Measurements from ENCODE around the gene MAD1L1.
A peak's percentile ranks its signal among the peaks of the same experiment; 100 is the strongest.
"Not testable (repeated sequence)": the region's sequence is repeated elsewhere in the genome, so short reads cannot be mapped to it uniquely, and the experiment has no call there.

MAD1L1 gene

DNA sequence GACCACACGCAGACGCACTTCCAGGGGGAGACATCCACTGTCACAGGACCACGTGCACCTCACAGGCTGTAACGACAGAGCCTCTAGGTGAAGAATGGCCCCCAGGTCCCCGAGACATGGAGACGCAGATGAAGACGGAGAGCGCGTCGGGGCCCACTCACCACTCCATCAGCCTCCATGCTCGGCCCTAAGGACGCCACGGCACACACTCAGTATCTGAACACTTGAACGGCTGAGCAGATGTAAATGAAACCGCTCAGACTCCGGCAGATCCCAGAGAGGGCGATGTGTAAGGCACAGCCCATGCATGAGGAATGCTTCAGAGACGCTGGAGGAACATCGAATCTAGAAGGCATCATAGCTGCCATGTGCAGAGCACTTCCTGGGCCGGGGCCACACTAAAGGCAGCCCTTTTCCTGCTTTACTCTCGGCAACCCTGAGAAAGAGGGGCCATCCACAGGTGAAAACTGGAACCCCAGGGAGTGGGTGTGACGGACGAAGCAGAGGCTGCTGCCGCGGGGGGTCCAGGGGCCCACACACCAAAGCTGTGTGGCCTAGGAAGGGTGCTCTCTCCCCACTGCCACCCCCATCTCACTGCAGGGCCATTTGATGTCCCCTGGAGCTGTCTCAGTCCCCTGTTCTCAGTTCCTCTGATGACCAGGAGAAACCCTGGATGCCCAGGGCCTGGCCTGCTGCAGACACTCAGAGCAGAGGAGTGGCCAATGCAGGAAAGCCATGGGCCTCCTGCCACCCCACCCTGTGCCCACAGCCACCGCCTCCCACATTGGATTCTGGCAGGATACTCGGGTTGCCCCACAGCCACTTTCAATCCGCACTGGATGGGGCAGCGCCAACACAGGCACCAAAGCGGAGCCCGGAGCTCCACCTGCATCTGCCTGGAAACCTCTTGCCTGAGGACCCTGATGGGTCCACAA, 253.8 kb downstream of the MAD1L1 start:
- no peak overlapping the region for H4K91ac ChIP-seq (ENCODE audit: low read length)
- H3K79me1 ChIP-seq (replicated peaks; ENCODE audit: low read length, poor library complexity, severe bottlenecking), result peaks cover 2% of the 10 kb centered on the region
- no peak overlapping the region for H2AFZ ChIP-seq (ENCODE audit: low read depth, low read length)
- WGBS, result 95% methylated on average over 31 of the region's 31 CpGs
- H3K9ac ChIP-seq (ENCODE audit: low read length), result no peak overlapping the region
- no peak overlapping the region for H3K4me2 ChIP-seq (ENCODE audit: low read length, poor library complexity, severe bottlenecking)
- peak overlapping the region; percentile 12 for H2BK5ac ChIP-seq (ENCODE audit: low read depth, low read length, poor library complexity, severe bottlenecking)
- H2AK5ac ChIP-seq (ENCODE audit: low read length, severe bottlenecking), result no peak overlapping the region
- H3K4ac ChIP-seq (ENCODE audit: low read depth in 1 of 2, low read length in 2 of 2), result no peak overlapping the region
- H3K18ac ChIP-seq (ENCODE audit: low read depth in 1 of 2, low read length in 2 of 2), result no peak overlapping the region
- H2BK120ac ChIP-seq (ENCODE audit: low read depth, low read length), result no peak overlapping the region
- no peak for DNase-seq
- H4K8ac ChIP-seq (ENCODE audit: low read length), result no peak overlapping the region
- no peaks in the 10 kb centered on the region for H3K9me3 ChIP-seq (ENCODE audit: control insufficient read depth, low read length)
- H3K27ac ChIP-seq (ENCODE audit: low read length, poor library complexity, severe bottlenecking), result no peak overlapping the region
- H2BK15ac ChIP-seq (ENCODE audit: low read depth, poor library complexity, severe bottlenecking), result no peak overlapping the region
- no peak overlapping the region for H3K23ac ChIP-seq (ENCODE audit: low read length in 2 of 2)
- no peaks in the 10 kb centered on the region for H3K27me3 ChIP-seq (ENCODE audit: control insufficient read depth in 1 of 2, insufficient read depth in 1 of 2, low read length in 2 of 2)
- no peak overlapping the region for H2BK12ac ChIP-seq (ENCODE audit: low read length in 2 of 2)
- H3K14ac ChIP-seq (ENCODE audit: low read length in 2 of 2), result no peak overlapping the region
- H3K36me3 ChIP-seq (ENCODE audit: control insufficient read depth in 1 of 2, insufficient read depth in 2 of 2, low read depth in 1 of 2, low read length in 2 of 2), result peaks cover 19 to 49% of the 10 kb centered on the region in 2 experiments
- H3K4me3 ChIP-seq (ENCODE audit: insufficient read depth in 1 of 2, low read depth in 1 of 2, low read length in 2 of 2), result no peak overlapping the region
- peaks cover 2% of the 10 kb centered on the region for H3K4me1 ChIP-seq (ENCODE audit: control insufficient read depth, insufficient read depth, low read depth, low read length)

DNA sequence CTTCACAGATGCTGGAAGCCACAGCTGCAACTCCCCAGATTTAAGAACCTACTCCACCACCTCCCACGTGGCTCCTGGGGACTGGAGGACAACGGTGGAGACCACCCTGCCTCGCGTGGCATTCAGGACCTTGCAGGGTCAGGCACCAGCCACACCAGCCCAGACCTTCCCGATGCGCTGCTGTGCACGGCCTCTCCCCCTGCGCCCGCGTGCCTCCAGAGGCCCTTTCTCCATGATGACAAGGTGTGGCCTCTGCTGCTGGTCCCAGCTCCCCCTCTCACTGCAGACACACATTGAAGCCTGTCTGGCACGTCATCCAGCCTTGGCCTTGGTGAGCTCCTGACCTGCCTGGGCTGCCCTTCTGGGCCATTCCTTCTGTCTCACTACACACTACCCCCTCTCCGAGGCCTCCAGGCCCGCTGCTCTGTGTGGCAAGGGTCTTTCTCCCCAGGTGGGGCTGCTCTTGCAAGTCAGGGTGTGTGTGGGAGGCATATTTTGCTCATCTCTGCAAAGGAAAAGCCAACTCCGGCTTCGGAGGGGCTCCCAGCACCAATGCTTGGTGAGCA, 254.8 kb downstream of the MAD1L1 start:
- Histone ChIP-seq H2BK5ac (ENCODE audit: low read depth, low read length, poor library complexity, severe bottlenecking) (no peak overlapping the region), H4K8ac (ENCODE audit: low read length) (no peak overlapping the region), H2BK120ac (ENCODE audit: low read depth, low read length) (no peak overlapping the region), H2AFZ (ENCODE audit: low read depth, low read length) (no peak overlapping the region), H3K27ac (ENCODE audit: low read length, poor library complexity, severe bottlenecking) (no peak overlapping the region), H3K4me1 (ENCODE audit: control insufficient read depth, insufficient read depth, low read depth, low read length) (peaks cover 2% of the 10 kb centered on the region), H3K23ac (ENCODE audit: low read length in 2 of 2) (no peak overlapping the region), H3K9ac (ENCODE audit: low read length) (no peak overlapping the region), H3K79me1 (replicated peaks; ENCODE audit: low read length, poor library complexity, severe bottlenecking) (peaks cover 2% of the 10 kb centered on the region), H2BK12ac (ENCODE audit: low read length in 2 of 2) (no peak overlapping the region), H3K4me3 (ENCODE audit: insufficient read depth in 1 of 2, low read depth in 1 of 2, low read length in 2 of 2) (no peak overlapping the region), H2AK5ac (ENCODE audit: low read length, severe bottlenecking) (no peak overlapping the region), H3K4me2 (ENCODE audit: low read length, poor library complexity, severe bottlenecking) (no peak overlapping the region), H3K9me3 (ENCODE audit: control insufficient read depth, low read length) (no peaks in the 10 kb centered on the region), H3K18ac (ENCODE audit: low read depth in 1 of 2, low read length in 2 of 2) (no peak overlapping the region), H4K91ac (ENCODE audit: low read length) (no peak overlapping the region), H3K4ac (ENCODE audit: low read depth in 1 of 2, low read length in 2 of 2) (no peak overlapping the region), H2BK15ac (ENCODE audit: low read depth, poor library complexity, severe bottlenecking) (no peak overlapping the region), H3K14ac (ENCODE audit: low read length in 2 of 2) (no peak overlapping the region), H3K36me3 (ENCODE audit: control insufficient read depth in 1 of 2, insufficient read depth in 2 of 2, low read depth in 1 of 2, low read length in 2 of 2) (peaks cover 20 to 58% of the 10 kb centered on the region in 2 experiments), H3K27me3 (ENCODE audit: control insufficient read depth in 1 of 2, insufficient read depth in 1 of 2, low read length in 2 of 2) (no peaks in the 10 kb centered on the region)
- no peak for DNase-seq
- WGBS, result 88% methylated on average over 13 of the region's 15 CpGs

DNA sequence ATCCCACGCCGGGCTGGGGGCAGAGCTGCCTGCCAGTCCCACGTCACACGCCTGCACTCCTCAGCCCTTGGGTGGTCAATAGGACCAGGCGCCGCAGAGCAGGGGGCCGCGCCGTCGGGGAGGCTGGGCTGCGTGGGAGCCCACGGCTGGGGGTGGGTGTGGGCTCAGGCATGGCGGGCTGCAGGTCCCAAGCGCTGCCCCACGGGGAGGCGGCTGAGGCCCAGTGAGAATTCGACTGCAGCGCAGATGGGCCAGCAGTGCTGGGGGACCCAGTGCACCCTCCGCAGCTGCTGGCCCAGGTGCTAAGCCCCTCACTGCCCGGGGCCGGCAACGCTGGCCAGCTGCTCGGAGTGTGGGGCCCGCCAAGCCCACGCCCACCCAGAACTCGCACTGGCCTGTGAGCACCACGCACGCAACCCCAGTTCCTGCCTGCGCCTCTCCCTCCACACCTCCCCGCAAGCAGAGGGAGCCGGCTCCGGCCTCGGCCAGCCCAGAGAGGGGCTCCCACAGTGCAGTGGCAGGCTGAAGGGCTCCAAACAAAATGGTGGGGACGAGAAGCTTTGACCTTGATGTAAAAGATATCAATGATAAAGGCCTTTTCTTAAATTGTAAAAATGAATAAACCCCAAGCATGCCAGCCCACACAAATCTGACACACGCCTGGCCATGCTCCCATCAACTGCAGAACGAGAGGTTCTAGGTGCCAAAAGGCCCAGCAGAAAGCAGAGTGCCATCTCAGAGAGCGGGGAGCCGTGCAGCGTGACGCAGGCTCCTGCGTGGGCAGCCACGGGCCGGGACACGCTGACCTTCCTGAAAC, 255.5 kb downstream of the MAD1L1 start:
- no peaks in the 10 kb centered on the region for H3K27me3 ChIP-seq (ENCODE audit: control insufficient read depth in 1 of 2, insufficient read depth in 1 of 2, low read length in 2 of 2)
- H4K8ac ChIP-seq (ENCODE audit: low read length), result no peak overlapping the region
- no peak overlapping the region for H3K4ac ChIP-seq (ENCODE audit: low read depth in 1 of 2, low read length in 2 of 2)
- H3K36me3 ChIP-seq (ENCODE audit: control insufficient read depth in 1 of 2, insufficient read depth in 2 of 2, low read depth in 1 of 2, low read length in 2 of 2), result peaks cover 22 to 60% of the 10 kb centered on the region in 2 experiments
- H3K4me3 ChIP-seq (ENCODE audit: insufficient read depth in 1 of 2, low read depth in 1 of 2, low read length in 2 of 2), result no peak overlapping the region
- H3K4me2 ChIP-seq (ENCODE audit: low read length, poor library complexity, severe bottlenecking), result no peak overlapping the region
- H3K14ac ChIP-seq (ENCODE audit: low read length in 2 of 2), result no peak overlapping the region
- no peak overlapping the region for H3K18ac ChIP-seq (ENCODE audit: low read depth in 1 of 2, low read length in 2 of 2)
- H2BK120ac ChIP-seq (ENCODE audit: low read depth, low read length), result no peak overlapping the region
- DNase-seq, result no peak
- no peak overlapping the region for H2BK15ac ChIP-seq (ENCODE audit: low read depth, poor library complexity, severe bottlenecking)
- H3K27ac ChIP-seq (ENCODE audit: low read length, poor library complexity, severe bottlenecking), result no peak overlapping the region
- no peak overlapping the region for H2BK12ac ChIP-seq (ENCODE audit: low read length in 2 of 2)
- H3K23ac ChIP-seq (ENCODE audit: low read length in 2 of 2), result no peak overlapping the region
- H3K79me1 ChIP-seq (replicated peaks; ENCODE audit: low read length, poor library complexity, severe bottlenecking), result peaks cover 2% of the 10 kb centered on the region
- H2BK5ac ChIP-seq (ENCODE audit: low read depth, low read length, poor library complexity, severe bottlenecking), result no peak overlapping the region
- no peak overlapping the region for H2AK5ac ChIP-seq (ENCODE audit: low read length, severe bottlenecking)
- H4K91ac ChIP-seq (ENCODE audit: low read length), result no peak overlapping the region
- peaks cover 2% of the 10 kb centered on the region for H3K4me1 ChIP-seq (ENCODE audit: control insufficient read depth, insufficient read depth, low read depth, low read length)
- no peaks in the 10 kb centered on the region for H3K9me3 ChIP-seq (ENCODE audit: control insufficient read depth, low read length)
- H3K9ac ChIP-seq (ENCODE audit: low read length), result no peak overlapping the region
- 92% methylated on average over 43 of the region's 44 CpGs for WGBS
- no peak overlapping the region for H2AFZ ChIP-seq (ENCODE audit: low read depth, low read length)

DNA sequence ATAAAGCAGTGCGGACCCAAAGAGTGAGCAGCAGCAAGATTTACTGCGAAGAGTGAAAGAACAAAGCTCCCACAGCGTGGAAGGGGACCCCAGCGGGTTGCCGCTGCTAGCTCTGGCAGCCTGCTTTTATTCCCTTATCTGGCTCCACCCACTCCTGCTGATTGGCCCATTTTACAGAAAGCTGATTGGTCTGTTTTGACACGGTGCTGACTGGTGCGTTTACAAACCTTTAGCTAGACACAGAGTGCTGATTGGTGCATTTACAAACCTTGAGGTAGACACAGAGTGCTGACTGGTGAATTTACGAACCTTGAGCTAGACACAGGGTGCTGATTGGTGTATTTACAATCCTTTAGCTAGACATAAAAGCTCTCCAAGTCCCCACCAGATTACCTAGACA, 256.2 kb downstream of the MAD1L1 start:
- 96% methylated on average over 8 of the region's 8 CpGs for WGBS
- H3K36me3 ChIP-seq (ENCODE audit: control insufficient read depth in 1 of 2, insufficient read depth in 2 of 2, low read depth in 1 of 2, low read length in 2 of 2), result peaks cover 22 to 60% of the 10 kb centered on the region in 2 experiments
- H3K27ac ChIP-seq (ENCODE audit: low read length, poor library complexity, severe bottlenecking); H2AFZ ChIP-seq (ENCODE audit: low read depth, low read length); H3K27me3 ChIP-seq (ENCODE audit: control insufficient read depth in 1 of 2, insufficient read depth in 1 of 2, low read length in 2 of 2); H2AK5ac ChIP-seq (ENCODE audit: low read length, severe bottlenecking); H3K18ac ChIP-seq (ENCODE audit: low read depth in 1 of 2, low read length in 2 of 2); H2BK120ac ChIP-seq (ENCODE audit: low read depth, low read length); H3K4ac ChIP-seq (ENCODE audit: low read depth in 1 of 2, low read length in 2 of 2); H4K8ac ChIP-seq (ENCODE audit: low read length); H2BK15ac ChIP-seq (ENCODE audit: low read depth, poor library complexity, severe bottlenecking); H3K4me1 ChIP-seq (ENCODE audit: control insufficient read depth, insufficient read depth, low read depth, low read length); H3K4me3 ChIP-seq (ENCODE audit: insufficient read depth in 1 of 2, low read depth in 1 of 2, low read length in 2 of 2); H3K14ac ChIP-seq (ENCODE audit: low read length in 2 of 2); H4K91ac ChIP-seq (ENCODE audit: low read length); H3K4me2 ChIP-seq (ENCODE audit: low read length, poor library complexity, severe bottlenecking); H2BK5ac ChIP-seq (ENCODE audit: low read depth, low read length, poor library complexity, severe bottlenecking); H3K9me3 ChIP-seq (ENCODE audit: control insufficient read depth, low read length); DNase-seq; H3K23ac ChIP-seq (ENCODE audit: low read length in 2 of 2); H3K9ac ChIP-seq (ENCODE audit: low read length); H3K79me1 ChIP-seq (replicated peaks; ENCODE audit: low read length, poor library complexity, severe bottlenecking); H2BK12ac ChIP-seq (ENCODE audit: low read length in 2 of 2): not testable (repeated sequence)

Measured in mesenchymal stem cell (in vitro differentiated cells and primary cell).